Endothelial cell of umbilical vein (primary cell): ENCODE measurements around the gene SCIN. TPM values are rescaled to one million over a fixed set of nuclear protein-coding genes. Genes with fewer than 3 reads are reported as not detected.

Source experiments
- BruUV-seq: library from RNA; stranded (reverse); fragments of 400-500 nt; replicated peaks from 2 replicates; lab custom pipeline; 2021; lab: Mats Ljungman, UMichigan
- CTCF ChIA-PET: fragments of 300-600, 350-600 bp; sonication (Branson Sonifier 250); formaldehyde crosslinking; loops from one replicate; lab custom pipeline; 2021; ENCODE audit warnings: antibody characterized with exemption, inconsistent platforms; lab: Charles Lee
- POLR2A ChIA-PET: fragments of 300-600, 350-600 bp; sonication (Branson Sonifier 250); formaldehyde crosslinking; loops from one replicate; lab custom pipeline; 2021; ENCODE audit warnings: antibody characterized with exemption, inconsistent platforms; lab: Charles Lee
- DNase-seq: peaks from one replicate; pipeline ENCODE4 v3.0.0-alpha.2; 2011; ENCODE audit warnings: low read depth, low spot score
- FAIRE-seq: peaks from 2 replicates; lab custom pipeline; 2011; peaks lifted over from hg19 to GRCh38; lab: Jason Lieb, UNC
- H2AFZ ChIP-seq: 2 replicates; pipeline ENCODE4 v1.6.0; 2012; ENCODE audit warnings: low read depth, low read length, control low read depth, inconsistent platforms
- H3K27ac ChIP-seq: 2 replicates; pipeline ENCODE4 v1.5.1; 2011; ENCODE audit warnings: low read depth, mild to moderate bottlenecking, control low read depth, low read length, moderate library complexity; ENCODE audit not compliant: insufficient read depth
- H3K27me3 ChIP-seq, 2 experiments: 2 replicates each; pipeline versions ENCODE4 v1.6.0 to v1.6.1; 2011; ENCODE audit warnings: low read length in 2 of 2, mixed read lengths in 1 of 2; ENCODE audit not compliant: control insufficient read depth in 2 of 2, insufficient read depth in 2 of 2
- H3K36me3 ChIP-seq, 2 experiments: 2 replicates in 1 of 2; 3 replicates in 1 of 2; pipeline ENCODE4 v1.5.1; 2011; ENCODE audit warnings: low read length in 2 of 2, mild to moderate bottlenecking in 1 of 2, moderate library complexity in 1 of 2; ENCODE audit not compliant: control insufficient read depth in 2 of 2, insufficient read depth in 2 of 2; ENCODE audit errors: extremely low read depth in 1 of 2
- H3K4me1 ChIP-seq: 3 replicates; pipeline ENCODE4 v1.5.1; 2011; ENCODE audit warnings: mild to moderate bottlenecking, low read length; ENCODE audit not compliant: control insufficient read depth, insufficient read depth; ENCODE audit errors: extremely low read depth
- H3K4me2 ChIP-seq: 2 replicates; pipeline ENCODE4 v1.6.1; 2011; ENCODE audit warnings: low read length, control low read depth, mixed read lengths; ENCODE audit not compliant: insufficient read depth
- H3K4me3 ChIP-seq, 3 experiments: fragments of 200-600 bp in 1 of 3; sonication (generic), shearing (Covaris generic) in 1 of 3; replicated peaks in 1 of 3; 2 replicates each; pipeline ENCODE4 v1.5.1; 2011 to 2016; ENCODE audit warnings: control low read depth in 3 of 3, low read length in 3 of 3, mild to moderate bottlenecking in 2 of 3, inconsistent platforms in 1 of 3, low read depth in 1 of 3, moderate library complexity in 1 of 3; ENCODE audit not compliant: insufficient read depth in 1 of 3
- H3K79me2 ChIP-seq: 2 replicates; pipeline ENCODE4 v1.6.0; 2012; ENCODE audit warnings: low read length, inconsistent platforms; ENCODE audit not compliant: control insufficient read depth, insufficient read depth
- H3K9ac ChIP-seq: replicated peaks from 2 replicates; pipeline ENCODE3; 2011; ENCODE audit warnings: low read length, control low read depth; ENCODE audit not compliant: insufficient read depth; ENCODE audit errors: extremely low read depth
- H3K9me1 ChIP-seq: replicated peaks from 3 replicates; pipeline ENCODE4 v1.6.0; 2011; ENCODE audit warnings: mild to moderate bottlenecking, low read length; ENCODE audit not compliant: control insufficient read depth, insufficient read depth; ENCODE audit errors: extremely low read depth
- H3K9me3 ChIP-seq: replicated peaks from 2 replicates; pipeline ENCODE4 v1.5.1; 2012; ENCODE audit warnings: low read length, inconsistent platforms; ENCODE audit not compliant: control insufficient read depth, insufficient read depth
- H4K20me1 ChIP-seq: replicated peaks from 2 replicates; pipeline ENCODE3; 2011; ENCODE audit warnings: mild to moderate bottlenecking, low read length; ENCODE audit not compliant: control insufficient read depth, insufficient read depth; ENCODE audit errors: extremely low read depth
- CTCF ChIP-seq, 2 donors: IDR thresholded peaks; 1 replicate in 1 of 2; 2 replicates in 1 of 2; pipeline ENCODE4 v1.5.1; 2011; ENCODE audit warnings: low read length in 2 of 2, mild to moderate bottlenecking in 2 of 2, moderate library complexity in 2 of 2, control low read depth in 1 of 2, inconsistent platforms in 1 of 2, low read depth in 1 of 2; ENCODE audit not compliant: insufficient read depth in 1 of 2; ENCODE audit errors: extremely low read depth in 1 of 2
- EZH2 ChIP-seq: IDR thresholded peaks from 2 replicates; pipeline ENCODE4 v1.6.1; 2012; ENCODE audit warnings: borderline replicate concordance, low read depth, mild to moderate bottlenecking, moderate library complexity, low read length, inconsistent platforms; ENCODE audit not compliant: severe bottlenecking
- FOS ChIP-seq: IDR thresholded peaks from 2 replicates; pipeline ENCODE4 v1.6.1; 2011; ENCODE audit warnings: mild to moderate bottlenecking, low read length, moderate library complexity, borderline replicate concordance; ENCODE audit not compliant: insufficient read depth
- GATA2 ChIP-seq: IDR thresholded peaks from 2 replicates; pipeline ENCODE4 v1.7.0; 2011; ENCODE audit warnings: low read depth, mild to moderate bottlenecking, moderate library complexity, mixed read lengths, low read length; ENCODE audit not compliant: insufficient read length, insufficient read depth
- MAX ChIP-seq: IDR thresholded peaks from 2 replicates; pipeline ENCODE4 v1.6.1; 2011; ENCODE audit not compliant: insufficient read depth, insufficient read length
- MYC ChIP-seq: IDR thresholded peaks from one replicate; pipeline ENCODE4 v1.6.1; 2011; ENCODE audit warnings: mild to moderate bottlenecking, low read depth, low read length
- POLR2A ChIP-seq: IDR thresholded peaks from 2 replicates; pipeline ENCODE4 v1.6.1; 2012; ENCODE audit warnings: low read depth, mild to moderate bottlenecking, control low read depth, low read length
- POLR2AphosphoS5 ChIP-seq: IDR thresholded peaks from 2 replicates; pipeline ENCODE4 v1.6.1; 2012; ENCODE audit warnings: low read depth, mild to moderate bottlenecking, control low read depth, low read length, moderate library complexity; ENCODE audit not compliant: insufficient read depth
- dilution Hi-C: fragments of 300-500 bp; cut with MboI; formaldehyde crosslinking; loops from one replicate; pipeline ENCODE4 v1.15.0; 2019; ENCODE audit warnings: low sequenced_read_pairs; ENCODE audit not compliant: extremely low pct_ligation_motif_present
- intact Hi-C: fragments of 100-400 bp; cut with micrococcal nuclease; formaldehyde crosslinking; loops from one replicate; pipeline ENCODE4 v1.10.0; 2022
- polyA plus RNA-seq, 4 experiments: library from polyadenylated mRNA; depleted of rRNA in 3 of 4; stranded (reverse) in 3 of 4; unstranded in 1 of 4; fragments of >200 nt; gene quantifications; 2 replicates each; pipeline versions ENCODE4 v1.2.1 to v1.2.3, GENCODE V29; 2011 to 2012; ENCODE audit warnings: missing spikeins in 1 of 4
- total RNA-seq: library from RNA; stranded (reverse); gene quantifications from 2 replicates; pipeline ENCODE4 v1.2.3, GENCODE V29; 2021

SCIN gene
- total and polyA plus RNA-seq, 2 donors (not counting 3 experiments of a cell fraction or from before 2014, with no cell fraction given): 0.07 to 0.69 TPM

GRCh38 chr7:12623885-12624498 lies 53.5 kb downstream of the SCIN start:
- H3K9ac ChIP-seq: no peak overlapping the region
- TF ChIP-seq CTCF (IDR thresholded peaks at IDR 0.05; ENCODE audit: extremely low read depth in 1 of 2, insufficient read depth in 1 of 2, low read depth in 1 of 2, low read length in 2 of 2) (peak; percentile 34 to 57), EZH2 (no peak)
- dilution Hi-C loops (no loop called here), intact Hi-C loops (loop anchor here (1.0 to 10.0 kb wide), 3 partner anchors 99 to 638 kb away; no protein-coding TSS in a partner anchor)
- DNase-seq (peak; percentile 54), FAIRE-seq (peak; percentile 81)
- H4K20me1 ChIP-seq: no peaks in the 10 kb centered on the region
- H3K9me3 ChIP-seq: no peaks in the 10 kb centered on the region
- BruUV-seq: no TSS peak
- peaks cover 28% of the 10 kb centered on the region for H3K4me1 ChIP-seq
- H3K4me3 ChIP-seq: no peak overlapping the region
- H3K4me2 ChIP-seq: peak overlapping the region; percentile 52
- peaks cover 0 to 2% of the 10 kb centered on the region in 2 experiments for H3K27me3 ChIP-seq
- ChIA-PET CTCF (interaction anchor here (0.6 to 5.0 kb wide), 25 partner anchors 9 to 658 kb away, joined by 3 to 139 read pairs (median 4); no protein-coding TSS in a partner anchor), POLR2A (no interaction called here)
- no peaks in the 10 kb centered on the region for H3K9me1 ChIP-seq
- H3K79me2 ChIP-seq: no peaks in the 10 kb centered on the region
- H3K27ac ChIP-seq: no peak overlapping the region
- no peaks in the 10 kb centered on the region for H3K36me3 ChIP-seq
- peak overlapping the region; percentile 79 for H2AFZ ChIP-seq

- FAIRE-seq: no peak
- no TSS peak for BruUV-seq
- CTCF ChIA-PET: interaction anchor here (1.0 to 4.2 kb wide), 3 partner anchors 13 to 101 kb away, joined by 3 to 38 read pairs (median 16); no protein-coding TSS in a partner anchor
Observed at GRCh38 chr7:12625836-12626235, 55.3 kb downstream of the SCIN start.

More at GRCh38 chr7:12625836-12626235, 55.3 kb downstream of the SCIN start:
- POLR2A ChIA-PET: no interaction called here
- peaks cover 0 to 2% of the 10 kb centered on the region in 2 experiments for H3K27me3 ChIP-seq
- dilution Hi-C loops (no loop called here), intact Hi-C loops (loop anchor here (10.0 kb wide), 1 partner anchor 201 kb away; no protein-coding TSS in a partner anchor)
- TF ChIP-seq EZH2 (no peak), FOS (no peak), MYC (no peak), GATA2 (no peak), POLR2A (no peak), POLR2AphosphoS5 (no peak), MAX (no peak), CTCF (IDR thresholded peaks at IDR 0.05; ENCODE audit: extremely low read depth in 1 of 2, insufficient read depth in 1 of 2, low read depth in 1 of 2, low read length in 2 of 2) (no peak)
- H2AFZ ChIP-seq: no peak overlapping the region
- H3K9ac ChIP-seq: no peak overlapping the region
- no peaks in the 10 kb centered on the region for H3K9me1 ChIP-seq
- no peak overlapping the region for H3K4me3 ChIP-seq
- H3K27ac ChIP-seq: no peak overlapping the region
- H4K20me1 ChIP-seq: no peaks in the 10 kb centered on the region
- no peaks in the 10 kb centered on the region for H3K79me2 ChIP-seq
- H3K9me3 ChIP-seq: no peaks in the 10 kb centered on the region
- H3K4me1 ChIP-seq: peaks cover 13% of the 10 kb centered on the region
- no peak overlapping the region for H3K4me2 ChIP-seq
- no peaks in the 10 kb centered on the region for H3K36me3 ChIP-seq
- DNase-seq: no peak
